M059J (cell line): ENCODE data around the gene PLOD1. TPM values are rescaled to one million over a fixed set of nuclear protein-coding genes. Genes with fewer than 3 reads are reported as not detected.

Experiments
- total RNA-seq: library from RNA; depleted of rRNA; stranded (reverse); fragments of >200 nt; shearing (Covaris generic); gene quantifications from 2 replicates; pipeline ENCODE4 v1.2.3, GENCODE V29; 2014; rRNA removed

Gene PLOD1
- total RNA-seq, 1 experiment from 2014 or later: 205 TPM

Other genes with a start within 250 kb of the PLOD1 start
- 0.12 and 0.25 TPM in 2 replicates for gene DRAXIN, start 243.0 kb upstream of the PLOD1 start, total RNA-seq
- 105 and 126 TPM in 2 replicates for gene AGTRAP, start 198.6 kb upstream of the PLOD1 start, total RNA-seq
- gene C1orf167, start 172.5 kb upstream of the PLOD1 start, total RNA-seq: not detected in 2 replicates
- 2.0 and 7.5 TPM in 2 replicates for gene MTHFR, start 128.8 kb upstream of the PLOD1 start, total RNA-seq
- 3.2 and 6.9 TPM in 2 replicates for gene CLCN6, start 128.5 kb upstream of the PLOD1 start, total RNA-seq
- gene NPPA, start 86.9 kb upstream of the PLOD1 start, total RNA-seq: not detected in 2 replicates
- 7.0 and 20.0 TPM in 2 replicates for gene NPPB, start 75.8 kb upstream of the PLOD1 start, total RNA-seq
- gene KIAA2013, start 8.3 kb upstream of the PLOD1 start, total RNA-seq: 78.4 and 109 TPM in 2 replicates
- 47.1 and 81.5 TPM in 2 replicates for gene MFN2, start 45.7 kb downstream of the PLOD1 start, total RNA-seq
- 16.3 and 26.0 TPM in 2 replicates for gene MIIP, start 84.8 kb downstream of the PLOD1 start, total RNA-seq
- 0.47 TPM in 1 of 2 replicates, not detected in the other for gene TNFRSF8, start 128.6 kb downstream of the PLOD1 start, total RNA-seq
- gene TNFRSF1B, start 232.3 kb downstream of the PLOD1 start, total RNA-seq: 1.5 and 5.4 TPM in 2 replicates